Ectodermal cell (in vitro differentiated cells): Measurements from ENCODE around the gene NEDD4.

Experiments
- H3K27ac ChIP-seq: 2 replicates; pipeline ENCODE4 v1.7.0; 2013; ENCODE audit warnings: mild to moderate bottlenecking, low read depth, low read length; ENCODE audit not compliant: insufficient read depth, poor library complexity, severe bottlenecking
- H3K27me3 ChIP-seq: 2 replicates; pipeline ENCODE4 v1.7.0; 2013; ENCODE audit warnings: mild to moderate bottlenecking, low read length; ENCODE audit not compliant: insufficient read depth, control insufficient read depth, poor library complexity, severe bottlenecking
- H3K36me3 ChIP-seq: one replicate; pipeline ENCODE4 v1.7.0; 2013; ENCODE audit warnings: low read length; ENCODE audit not compliant: control insufficient read depth, insufficient read depth
- H3K4me1 ChIP-seq: one replicate; pipeline ENCODE4 v1.7.0; 2013; ENCODE audit warnings: low read length; ENCODE audit not compliant: control insufficient read depth, insufficient read depth
- H3K4me3 ChIP-seq: 2 replicates; pipeline ENCODE4 v1.7.0; 2013; ENCODE audit warnings: low read depth, low read length, control low read depth; ENCODE audit not compliant: insufficient read depth
- H3K9me3 ChIP-seq: 2 replicates; pipeline ENCODE4 v1.7.0; 2013; ENCODE audit warnings: mild to moderate bottlenecking, low read length, moderate library complexity; ENCODE audit not compliant: control insufficient read depth
- WGBS, 2 experiments: methylation state at CpG; one replicate each; pipeline ENCODE4 v1.1.7; 2013; ENCODE audit warnings: missing lambda C conversion rate in 2 of 2; 5-methylcytosine and 5-hydroxymethylcytosine counted together

Gene NEDD4

DNA sequence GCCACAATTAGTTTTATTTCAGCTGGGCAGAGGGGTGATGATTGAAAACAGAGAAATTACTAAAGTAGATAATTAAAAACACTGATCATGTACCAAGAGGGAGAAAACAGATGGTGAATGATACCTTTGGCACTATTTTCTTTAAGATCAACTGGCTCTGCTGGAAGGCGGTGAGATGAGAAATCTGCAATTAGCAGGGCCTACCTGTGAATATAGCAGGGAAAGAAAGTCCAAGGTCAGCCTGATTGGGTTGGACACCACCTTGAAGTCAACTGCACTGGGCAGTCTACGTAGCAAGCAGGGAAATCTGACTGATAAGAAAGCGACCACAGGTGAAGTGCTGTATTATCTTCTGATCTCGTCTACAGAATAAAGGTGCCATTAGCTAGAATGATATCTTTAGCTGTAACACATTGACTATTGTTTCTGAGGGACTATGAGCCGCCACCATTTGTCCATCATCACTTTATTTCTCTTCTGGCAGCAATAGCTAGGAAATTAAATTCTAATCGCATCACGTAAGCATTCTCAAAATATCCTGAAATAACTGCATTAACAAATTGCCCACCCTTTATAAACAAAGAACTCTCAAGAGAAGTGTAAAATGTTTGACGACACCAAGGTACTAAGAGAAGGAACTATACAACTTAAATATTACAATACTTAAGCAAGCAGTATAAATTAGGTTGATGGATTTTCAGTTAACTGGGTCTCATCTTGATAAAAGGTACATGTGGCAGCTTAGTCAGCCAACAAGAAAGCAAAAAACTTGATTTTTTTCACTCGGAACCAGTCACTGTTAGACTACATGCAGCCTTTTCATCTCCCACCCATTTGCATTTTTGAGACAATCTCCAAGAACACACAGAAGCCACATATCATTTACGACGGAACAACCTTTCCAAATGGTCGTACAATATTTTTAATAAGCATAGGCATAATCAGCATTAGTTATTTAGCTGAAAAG lies 1.3 kb downstream of the NEDD4 start:
- no peaks in the 10 kb centered on the region for H3K9me3 ChIP-seq
- WGBS, 2 experiments, result 85 to 88% methylated on average over 11 of the region's 12 CpGs
- no peak overlapping the region for H3K27ac ChIP-seq
- H3K36me3 ChIP-seq, result no peaks in the 10 kb centered on the region
- no peaks in the 10 kb centered on the region for H3K4me1 ChIP-seq
- peak overlapping the region; percentile 77 for H3K4me3 ChIP-seq
- H3K27me3 ChIP-seq, result peaks cover 26% of the 10 kb centered on the region

- 84 to 85% methylated on average over 1 of the region's 1 CpG for WGBS, 2 experiments
- Histone ChIP-seq H3K9me3 (no peaks in the 10 kb centered on the region), H3K4me1 (no peaks in the 10 kb centered on the region), H3K27me3 (peaks cover 23% of the 10 kb centered on the region), H3K4me3 (no peak overlapping the region), H3K36me3 (no peaks in the 10 kb centered on the region), H3K27ac (no peak overlapping the region)
These were observed 2.4 kb downstream of the NEDD4 start for GRCh38 chr15:55990998-55991397.

DNA sequence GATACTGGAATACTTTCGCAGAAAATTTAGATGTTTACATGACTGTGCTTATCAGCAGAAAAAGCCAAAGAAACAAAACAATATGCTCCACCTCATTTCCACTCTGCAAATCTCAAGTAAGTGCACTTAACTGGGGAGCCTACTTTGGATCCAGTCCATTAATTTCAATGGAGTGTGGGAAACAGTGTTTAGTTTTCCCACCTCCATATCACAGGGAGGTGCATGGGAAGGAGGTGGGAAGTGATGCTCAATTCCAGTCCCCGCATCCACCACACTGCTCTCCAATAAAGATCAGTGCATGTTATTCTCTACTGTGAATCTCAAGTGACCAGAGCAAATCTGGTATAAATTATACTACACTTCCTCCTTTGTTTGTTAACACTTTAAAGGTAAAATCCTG lies 2.9 kb downstream of the NEDD4 start:
- 94 to 100% methylated on average over 2 of the region's 2 CpGs for WGBS, 2 experiments
- H3K27me3 ChIP-seq, result peaks cover 22% of the 10 kb centered on the region
- H3K4me1 ChIP-seq, result no peaks in the 10 kb centered on the region
- H3K27ac ChIP-seq, result no peak overlapping the region
- H3K36me3 ChIP-seq, result no peaks in the 10 kb centered on the region
- no peaks in the 10 kb centered on the region for H3K9me3 ChIP-seq
- H3K4me3 ChIP-seq, result no peak overlapping the region

GRCh38 chr15:55989383-55989782 lies 4.0 kb downstream of the NEDD4 start:
- H3K27ac ChIP-seq, result no peak overlapping the region
- H3K4me3 ChIP-seq, result no peak overlapping the region
- no peaks in the 10 kb centered on the region for H3K36me3 ChIP-seq
- H3K9me3 ChIP-seq, result no peaks in the 10 kb centered on the region
- 91 to 100% methylated on average over 2 of the region's 2 CpGs for WGBS, 2 experiments
- peaks cover 11% of the 10 kb centered on the region for H3K27me3 ChIP-seq
- H3K4me1 ChIP-seq, result no peaks in the 10 kb centered on the region

GRCh38 chr15:55981582-55982249 lies 11.7 kb downstream of the NEDD4 start:
- Histone ChIP-seq H3K27me3 (no peaks in the 10 kb centered on the region), H3K9me3 (no peaks in the 10 kb centered on the region), H3K36me3 (no peaks in the 10 kb centered on the region), H3K27ac (no peak overlapping the region), H3K4me3 (no peak overlapping the region), H3K4me1 (no peaks in the 10 kb centered on the region)
- WGBS, 2 experiments, result 80% methylated on average over 1 of the region's 2 CpGs; no CpG with 5 or more reads in 1 of the 2 experiments

DNA sequence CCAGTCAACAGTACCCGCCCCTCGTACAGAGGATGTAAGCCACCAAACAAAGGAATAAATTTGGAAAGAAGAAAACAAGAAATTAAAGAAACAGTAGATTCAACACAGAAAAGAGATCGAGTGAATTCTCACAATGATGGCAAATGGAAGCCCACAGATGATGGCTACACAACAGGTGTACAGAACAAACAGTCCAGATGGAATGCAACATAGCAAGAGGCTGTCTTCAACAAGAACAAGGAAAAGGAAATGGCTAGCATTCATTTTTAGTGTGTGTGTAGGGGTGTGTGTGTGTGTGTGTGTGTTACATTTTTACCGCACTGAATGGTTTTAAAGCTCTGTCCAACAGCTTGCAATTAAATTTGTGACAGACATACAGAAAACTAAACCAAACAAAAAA lies 12.9 kb downstream of the NEDD4 start:
- Histone ChIP-seq H3K4me1 (no peaks in the 10 kb centered on the region), H3K27me3 (no peaks in the 10 kb centered on the region), H3K27ac (no peak overlapping the region), H3K9me3 (no peaks in the 10 kb centered on the region), H3K36me3 (no peaks in the 10 kb centered on the region), H3K4me3 (no peak overlapping the region)
- 88 to 93% methylated on average over 3 of the region's 4 CpGs for WGBS, 2 experiments

- Histone ChIP-seq H3K4me1 (no peaks in the 10 kb centered on the region), H3K27me3 (no peaks in the 10 kb centered on the region)
These were observed 16.2 kb downstream of the NEDD4 start for GRCh38 chr15:55977231-55977630.

DNA sequence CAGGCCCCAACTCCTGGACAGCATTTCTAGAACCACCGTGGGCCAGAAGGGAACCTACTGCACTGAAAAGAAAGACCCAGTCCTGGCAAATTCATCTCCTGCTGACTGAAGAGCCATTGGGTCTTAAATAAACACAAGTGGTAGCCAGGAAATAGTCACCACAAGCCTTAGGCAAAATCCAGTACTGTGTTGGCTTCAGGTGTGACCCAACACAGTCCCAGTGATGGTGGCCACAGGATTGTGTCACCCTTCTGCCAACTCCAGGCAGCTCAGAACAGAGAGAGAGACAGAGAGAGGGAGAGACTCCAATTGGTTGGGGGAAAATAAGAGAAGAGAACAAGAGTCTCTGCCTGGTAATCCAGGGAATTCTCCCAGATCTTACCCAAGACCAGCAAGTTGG lies 23.1 kb downstream of the NEDD4 start:
- Histone ChIP-seq H3K27me3 (no peaks in the 10 kb centered on the region), H3K27ac (no peak overlapping the region), H3K36me3 (no peaks in the 10 kb centered on the region), H3K4me1 (no peaks in the 10 kb centered on the region), H3K4me3 (no peak overlapping the region), H3K9me3 (no peaks in the 10 kb centered on the region)
- WGBS, 2 experiments, result 93 to 95% methylated on average over 1 of the region's 1 CpG

More at GRCh38 chr15:55977231-55977630, 16.2 kb downstream of the NEDD4 start:
- no peaks in the 10 kb centered on the region for H3K36me3 ChIP-seq
- no peak overlapping the region for H3K27ac ChIP-seq
- no peak overlapping the region for H3K4me3 ChIP-seq
- 100% methylated on average over 1 of the region's 1 CpG; no CpG with 5 or more reads in 1 of the 2 experiments for WGBS, 2 experiments
- H3K9me3 ChIP-seq, result no peaks in the 10 kb centered on the region

GRCh38 chr15:55969582-55969981 lies 23.8 kb downstream of the NEDD4 start:
- no peaks in the 10 kb centered on the region for H3K4me1 ChIP-seq
- H3K4me3 ChIP-seq, result no peak overlapping the region
- no peak overlapping the region for H3K27ac ChIP-seq
- H3K36me3 ChIP-seq, result no peaks in the 10 kb centered on the region
- H3K27me3 ChIP-seq, result no peaks in the 10 kb centered on the region
- 93 to 96% methylated on average over 3 of the region's 3 CpGs for WGBS, 2 experiments
- no peaks in the 10 kb centered on the region for H3K9me3 ChIP-seq

- Histone ChIP-seq H3K27me3 (no peaks in the 10 kb centered on the region), H3K9me3 (no peaks in the 10 kb centered on the region), H3K4me3 (no peak overlapping the region), H3K4me1 (no peaks in the 10 kb centered on the region), H3K27ac (no peak overlapping the region), H3K36me3 (no peaks in the 10 kb centered on the region)
- WGBS, 2 experiments, result 83 to 92% methylated on average over 4 of the region's 4 CpGs
These were observed 24.5 kb downstream of the NEDD4 start for GRCh38 chr15:55968923-55969322.
